Endothelial cell of umbilical vein (primary cell): ENCODE measurements around the gene TNPO3. TPM values are rescaled to one million over a fixed set of nuclear protein-coding genes. Genes with fewer than 3 reads are reported as not detected.

Experiments
- BruUV-seq: library from RNA; stranded (reverse); fragments of 400-500 nt; replicated peaks from 2 replicates; lab custom pipeline; 2021; lab: Mats Ljungman, UMichigan
- CTCF ChIA-PET: fragments of 300-600, 350-600 bp; sonication (Branson Sonifier 250); formaldehyde crosslinking; loops from one replicate; lab custom pipeline; 2021; ENCODE audit warnings: antibody characterized with exemption, inconsistent platforms; lab: Charles Lee
- POLR2A ChIA-PET: fragments of 300-600, 350-600 bp; sonication (Branson Sonifier 250); formaldehyde crosslinking; loops from one replicate; lab custom pipeline; 2021; ENCODE audit warnings: antibody characterized with exemption, inconsistent platforms; lab: Charles Lee
- DNase-seq: peaks from one replicate; pipeline ENCODE4 v3.0.0-alpha.2; 2011; ENCODE audit warnings: low read depth, low spot score
- FAIRE-seq: peaks from 2 replicates; lab custom pipeline; 2011; peaks lifted over from hg19 to GRCh38; lab: Jason Lieb, UNC
- H2AFZ ChIP-seq: 2 replicates; pipeline ENCODE4 v1.6.0; 2012; ENCODE audit warnings: low read depth, low read length, control low read depth, inconsistent platforms
- H3K27ac ChIP-seq: 2 replicates; pipeline ENCODE4 v1.5.1; 2011; ENCODE audit warnings: low read depth, mild to moderate bottlenecking, control low read depth, low read length, moderate library complexity; ENCODE audit not compliant: insufficient read depth
- H3K27me3 ChIP-seq, 2 experiments: 2 replicates each; pipeline versions ENCODE4 v1.6.0 to v1.6.1; 2011; ENCODE audit warnings: low read length in 2 of 2, mixed read lengths in 1 of 2; ENCODE audit not compliant: control insufficient read depth in 2 of 2, insufficient read depth in 2 of 2
- H3K36me3 ChIP-seq, 2 experiments: 2 replicates in 1 of 2; 3 replicates in 1 of 2; pipeline ENCODE4 v1.5.1; 2011; ENCODE audit warnings: low read length in 2 of 2, mild to moderate bottlenecking in 1 of 2, moderate library complexity in 1 of 2; ENCODE audit not compliant: control insufficient read depth in 2 of 2, insufficient read depth in 2 of 2; ENCODE audit errors: extremely low read depth in 1 of 2
- H3K4me1 ChIP-seq: 3 replicates; pipeline ENCODE4 v1.5.1; 2011; ENCODE audit warnings: mild to moderate bottlenecking, low read length; ENCODE audit not compliant: control insufficient read depth, insufficient read depth; ENCODE audit errors: extremely low read depth
- H3K4me2 ChIP-seq: 2 replicates; pipeline ENCODE4 v1.6.1; 2011; ENCODE audit warnings: low read length, control low read depth, mixed read lengths; ENCODE audit not compliant: insufficient read depth
- H3K4me3 ChIP-seq, 3 experiments: fragments of 200-600 bp in 1 of 3; sonication (generic), shearing (Covaris generic) in 1 of 3; replicated peaks in 1 of 3; 2 replicates each; pipeline ENCODE4 v1.5.1; 2011 to 2016; ENCODE audit warnings: control low read depth in 3 of 3, low read length in 3 of 3, mild to moderate bottlenecking in 2 of 3, inconsistent platforms in 1 of 3, low read depth in 1 of 3, moderate library complexity in 1 of 3; ENCODE audit not compliant: insufficient read depth in 1 of 3
- H3K79me2 ChIP-seq: 2 replicates; pipeline ENCODE4 v1.6.0; 2012; ENCODE audit warnings: low read length, inconsistent platforms; ENCODE audit not compliant: control insufficient read depth, insufficient read depth
- H3K9ac ChIP-seq: replicated peaks from 2 replicates; pipeline ENCODE3; 2011; ENCODE audit warnings: low read length, control low read depth; ENCODE audit not compliant: insufficient read depth; ENCODE audit errors: extremely low read depth
- H3K9me1 ChIP-seq: replicated peaks from 3 replicates; pipeline ENCODE4 v1.6.0; 2011; ENCODE audit warnings: mild to moderate bottlenecking, low read length; ENCODE audit not compliant: control insufficient read depth, insufficient read depth; ENCODE audit errors: extremely low read depth
- H3K9me3 ChIP-seq: replicated peaks from 2 replicates; pipeline ENCODE4 v1.5.1; 2012; ENCODE audit warnings: low read length, inconsistent platforms; ENCODE audit not compliant: control insufficient read depth, insufficient read depth
- H4K20me1 ChIP-seq: replicated peaks from 2 replicates; pipeline ENCODE3; 2011; ENCODE audit warnings: mild to moderate bottlenecking, low read length; ENCODE audit not compliant: control insufficient read depth, insufficient read depth; ENCODE audit errors: extremely low read depth
- EZH2 ChIP-seq: IDR thresholded peaks from 2 replicates; pipeline ENCODE4 v1.6.1; 2012; ENCODE audit warnings: borderline replicate concordance, low read depth, mild to moderate bottlenecking, moderate library complexity, low read length, inconsistent platforms; ENCODE audit not compliant: severe bottlenecking
- FOS ChIP-seq: IDR thresholded peaks from 2 replicates; pipeline ENCODE4 v1.6.1; 2011; ENCODE audit warnings: mild to moderate bottlenecking, low read length, moderate library complexity, borderline replicate concordance; ENCODE audit not compliant: insufficient read depth
- GATA2 ChIP-seq: IDR thresholded peaks from 2 replicates; pipeline ENCODE4 v1.7.0; 2011; ENCODE audit warnings: low read depth, mild to moderate bottlenecking, moderate library complexity, mixed read lengths, low read length; ENCODE audit not compliant: insufficient read length, insufficient read depth
- JUN ChIP-seq: IDR thresholded peaks from 2 replicates; pipeline ENCODE4 v1.6.1; 2011; ENCODE audit warnings: borderline replicate concordance, low read depth; ENCODE audit not compliant: insufficient read length, insufficient read depth
- MYC ChIP-seq: IDR thresholded peaks from one replicate; pipeline ENCODE4 v1.6.1; 2011; ENCODE audit warnings: mild to moderate bottlenecking, low read depth, low read length
- POLR2A ChIP-seq: IDR thresholded peaks from 2 replicates; pipeline ENCODE4 v1.6.1; 2012; ENCODE audit warnings: low read depth, mild to moderate bottlenecking, control low read depth, low read length
- POLR2AphosphoS5 ChIP-seq: IDR thresholded peaks from 2 replicates; pipeline ENCODE4 v1.6.1; 2012; ENCODE audit warnings: low read depth, mild to moderate bottlenecking, control low read depth, low read length, moderate library complexity; ENCODE audit not compliant: insufficient read depth
- dilution Hi-C: fragments of 300-500 bp; cut with MboI; formaldehyde crosslinking; loops from one replicate; pipeline ENCODE4 v1.15.0; 2019; ENCODE audit warnings: low sequenced_read_pairs; ENCODE audit not compliant: extremely low pct_ligation_motif_present
- intact Hi-C: fragments of 100-400 bp; cut with micrococcal nuclease; formaldehyde crosslinking; loops from one replicate; pipeline ENCODE4 v1.10.0; 2022
- polyA plus RNA-seq, 4 experiments: library from polyadenylated mRNA; depleted of rRNA in 3 of 4; stranded (reverse) in 3 of 4; unstranded in 1 of 4; fragments of >200 nt; gene quantifications; 2 replicates each; pipeline versions ENCODE4 v1.2.1 to v1.2.3, GENCODE V29; 2011 to 2012; ENCODE audit warnings: missing spikeins in 1 of 4
- total RNA-seq: library from RNA; stranded (reverse); gene quantifications from 2 replicates; pipeline ENCODE4 v1.2.3, GENCODE V29; 2021
- TF ChIP-seq, protein P1 (sequence below), 2 donors: IDR thresholded peaks; 1 replicate in 1 of 2; 2 replicates in 1 of 2; pipeline ENCODE4 v1.5.1; 2011; ENCODE audit warnings: low read length in 2 of 2, mild to moderate bottlenecking in 2 of 2, moderate library complexity in 2 of 2, control low read depth in 1 of 2, inconsistent platforms in 1 of 2, low read depth in 1 of 2; ENCODE audit not compliant: insufficient read depth in 1 of 2; ENCODE audit errors: extremely low read depth in 1 of 2
- TF ChIP-seq, protein P2 (sequence below): IDR thresholded peaks from 2 replicates; pipeline ENCODE4 v1.6.1; 2011; ENCODE audit not compliant: insufficient read depth, insufficient read length

Gene TNPO3
- total and polyA plus RNA-seq, 2 donors (not counting 3 experiments of a cell fraction or from before 2014, with no cell fraction given) = 29.0 to 46.9 TPM

DNA sequence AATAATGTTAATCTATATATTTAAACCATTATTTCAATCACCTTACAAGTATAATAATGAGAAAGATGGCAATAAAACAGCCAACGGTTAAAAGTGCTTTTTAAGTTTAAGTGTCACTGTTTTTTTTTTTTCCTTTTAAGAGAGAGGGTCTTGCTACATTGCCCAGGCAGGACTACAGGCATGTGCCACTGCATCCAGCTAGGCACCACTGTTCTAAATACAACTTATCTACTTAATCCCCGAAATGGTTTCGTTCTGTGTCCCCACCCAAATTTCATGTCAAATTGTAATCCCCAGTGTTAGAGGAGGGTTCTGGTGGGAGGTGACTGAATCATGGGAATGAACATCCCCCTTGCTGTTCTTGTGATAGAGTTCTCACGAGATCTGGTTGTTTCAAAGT lies 49.7 kb downstream of the TNPO3 start:
- Histone ChIP-seq H3K4me3 (no peak overlapping the region), H2AFZ (no peak overlapping the region), H3K36me3 (peaks cover 3 to 5% of the 10 kb centered on the region in 2 experiments), H3K9me3 (no peaks in the 10 kb centered on the region), H3K9ac (no peak overlapping the region), H3K27ac (no peak overlapping the region), H3K9me1 (no peaks in the 10 kb centered on the region), H4K20me1 (peaks cover 2% of the 10 kb centered on the region), H3K79me2 (peaks cover 15% of the 10 kb centered on the region), H3K27me3 (no peaks in the 10 kb centered on the region), H3K4me2 (no peak overlapping the region), H3K4me1 (no peaks in the 10 kb centered on the region)
- BruUV-seq = no TSS peak
- ChIA-PET POLR2A (no interaction called here), CTCF (no interaction called here)
- dilution Hi-C loops = no loop called here
- TF ChIP-seq GATA2 (no peak), JUN (no peak), EZH2 (no peak), POLR2AphosphoS5 (no peak), FOS (no peak), POLR2A (no peak), MYC (no peak)
- TF ChIP-seq, protein P1, sequence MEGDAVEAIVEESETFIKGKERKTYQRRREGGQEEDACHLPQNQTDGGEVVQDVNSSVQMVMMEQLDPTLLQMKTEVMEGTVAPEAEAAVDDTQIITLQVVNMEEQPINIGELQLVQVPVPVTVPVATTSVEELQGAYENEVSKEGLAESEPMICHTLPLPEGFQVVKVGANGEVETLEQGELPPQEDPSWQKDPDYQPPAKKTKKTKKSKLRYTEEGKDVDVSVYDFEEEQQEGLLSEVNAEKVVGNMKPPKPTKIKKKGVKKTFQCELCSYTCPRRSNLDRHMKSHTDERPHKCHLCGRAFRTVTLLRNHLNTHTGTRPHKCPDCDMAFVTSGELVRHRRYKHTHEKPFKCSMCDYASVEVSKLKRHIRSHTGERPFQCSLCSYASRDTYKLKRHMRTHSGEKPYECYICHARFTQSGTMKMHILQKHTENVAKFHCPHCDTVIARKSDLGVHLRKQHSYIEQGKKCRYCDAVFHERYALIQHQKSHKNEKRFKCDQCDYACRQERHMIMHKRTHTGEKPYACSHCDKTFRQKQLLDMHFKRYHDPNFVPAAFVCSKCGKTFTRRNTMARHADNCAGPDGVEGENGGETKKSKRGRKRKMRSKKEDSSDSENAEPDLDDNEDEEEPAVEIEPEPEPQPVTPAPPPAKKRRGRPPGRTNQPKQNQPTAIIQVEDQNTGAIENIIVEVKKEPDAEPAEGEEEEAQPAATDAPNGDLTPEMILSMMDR (IDR thresholded peaks at IDR 0.05; ENCODE audit: extremely low read depth in 1 of 2, insufficient read depth in 1 of 2, low read depth in 1 of 2, low read length in 2 of 2) = no peak
- TF ChIP-seq, protein P2, sequence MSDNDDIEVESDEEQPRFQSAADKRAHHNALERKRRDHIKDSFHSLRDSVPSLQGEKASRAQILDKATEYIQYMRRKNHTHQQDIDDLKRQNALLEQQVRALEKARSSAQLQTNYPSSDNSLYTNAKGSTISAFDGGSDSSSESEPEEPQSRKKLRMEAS = no peak
- intact Hi-C loops = no loop called here
- DNase-seq = no peak
- FAIRE-seq = no peak
